ENCODE data around the gene IQCH. TPM values are rescaled to one million over a fixed set of nuclear protein-coding genes. Genes with fewer than 3 reads are reported as not detected.

Gene IQCH
- total RNA-seq, 1 donor from 2014 or later = 2.0 TPM

GRCh38 chr15:67341539-67341938 lies 87.0 kb downstream of the IQCH start:
- Mint-ChIP-seq H3K4me1 (ENCODE audit: unreplicated experiment) (no peaks in the 10 kb centered on the region), H3K27ac (no peak overlapping the region), H3K4me3 (no peak overlapping the region), H3K27me3 (no peaks in the 10 kb centered on the region), H3K36me3 (peaks cover 8% of the 10 kb centered on the region), H3K9me3 (peaks cover 5% of the 10 kb centered on the region)
- DNase-seq (ENCODE audit: extremely low spot score, unreplicated experiment) = no peak
- no peak for TF ChIP-seq CTCF (conservative IDR thresholded peaks at IDR 0.05)

- no peak for TF ChIP-seq CTCF (conservative IDR thresholded peaks at IDR 0.05)
- Mint-ChIP-seq H3K27me3 (no peaks in the 10 kb centered on the region), H3K4me3 (no peak overlapping the region), H3K9me3 (peaks cover 10% of the 10 kb centered on the region), H3K27ac (no peak overlapping the region), H3K36me3 (peaks cover 8% of the 10 kb centered on the region), H3K4me1 (ENCODE audit: unreplicated experiment) (no peaks in the 10 kb centered on the region)
- no peak for DNase-seq (ENCODE audit: extremely low spot score, unreplicated experiment)
Measured at GRCh38 chr15:67343206-67343605, 88.6 kb downstream of the IQCH start.

- peaks cover 10% of the 10 kb centered on the region for H3K9me3 Mint-ChIP-seq
- peaks cover 4% of the 10 kb centered on the region for H3K27me3 Mint-ChIP-seq
- H3K4me3 Mint-ChIP-seq = no peak overlapping the region
- DNase-seq (ENCODE audit: extremely low spot score, unreplicated experiment) = no peak
- no peak for TF ChIP-seq CTCF (conservative IDR thresholded peaks at IDR 0.05)
- H3K4me1 Mint-ChIP-seq (ENCODE audit: unreplicated experiment) = no peaks in the 10 kb centered on the region
- H3K36me3 Mint-ChIP-seq = peaks cover 6% of the 10 kb centered on the region
- H3K27ac Mint-ChIP-seq = no peak overlapping the region
Measured at GRCh38 chr15:67349634-67350033, 95.0 kb downstream of the IQCH start.

GRCh38 chr15:67350042-67350441 lies 95.5 kb downstream of the IQCH start:
- no peaks in the 10 kb centered on the region for H3K4me1 Mint-ChIP-seq (ENCODE audit: unreplicated experiment)
- H3K36me3 Mint-ChIP-seq = peaks cover 5% of the 10 kb centered on the region
- DNase-seq (ENCODE audit: extremely low spot score, unreplicated experiment) = no peak
- no peak overlapping the region for H3K4me3 Mint-ChIP-seq
- peaks cover 10% of the 10 kb centered on the region for H3K9me3 Mint-ChIP-seq
- peaks cover 4% of the 10 kb centered on the region for H3K27me3 Mint-ChIP-seq
- TF ChIP-seq CTCF (conservative IDR thresholded peaks at IDR 0.05) = no peak
- H3K27ac Mint-ChIP-seq = no peak overlapping the region

- Mint-ChIP-seq H3K9me3 (no peaks in the 10 kb centered on the region), H3K27ac (no peak overlapping the region), H3K4me1 (ENCODE audit: unreplicated experiment) (peaks cover 22% of the 10 kb centered on the region), H3K36me3 (no peaks in the 10 kb centered on the region), H3K27me3 (peaks cover 29% of the 10 kb centered on the region), H3K4me3 (no peak overlapping the region)
- DNase-seq (ENCODE audit: extremely low spot score, unreplicated experiment) = no peak
- no peak for TF ChIP-seq CTCF (conservative IDR thresholded peaks at IDR 0.05)
Measured at GRCh38 chr15:67358391-67358790, 103.8 kb downstream of the IQCH start.

- H3K4me1 Mint-ChIP-seq (ENCODE audit: unreplicated experiment) = peaks cover 22% of the 10 kb centered on the region
- no peak overlapping the region for H3K27ac Mint-ChIP-seq
- H3K27me3 Mint-ChIP-seq = peaks cover 32% of the 10 kb centered on the region
- no peak for TF ChIP-seq CTCF (conservative IDR thresholded peaks at IDR 0.05)
- H3K9me3 Mint-ChIP-seq = no peaks in the 10 kb centered on the region
- H3K36me3 Mint-ChIP-seq = peaks cover 3% of the 10 kb centered on the region
- H3K4me3 Mint-ChIP-seq = no peak overlapping the region
- no peak for DNase-seq (ENCODE audit: extremely low spot score, unreplicated experiment)
Measured at GRCh38 chr15:67358812-67359211, 104.2 kb downstream of the IQCH start.
